T-cell (primary cell): Measurements from ENCODE around the gene TYMP. TPM values are rescaled to one million over a fixed set of nuclear protein-coding genes. Genes with fewer than 3 reads are reported as not detected.

Experiments used
- ATAC-seq, 4 experiments: fragments of 200-7000 bp in 3 of 4; fragments of 150-1000 bp in 1 of 4; cut with Tn5 transposase; replicated peaks in 1 of 4; 1 replicate in 3 of 4; 2 replicates in 1 of 4; pipeline ENCODE4 v1.10.0; 2021; ENCODE audit warnings: moderate library complexity in 3 of 4, mild to moderate bottlenecking in 2 of 4, moderate number of reproducible peaks in 1 of 4
- CTCF ChIA-PET, 2 donors: fragments of 300-600 bp; sonication (Branson Sonifier 250); formaldehyde crosslinking; loops; one replicate each; lab custom pipeline; 2022; ENCODE audit warnings: antibody characterized with exemption in 2 of 2; lab: Charles Lee
- POLR2A ChIA-PET, 2 donors: fragments of 300-600 bp; sonication (Branson Sonifier 250); formaldehyde crosslinking; loops; one replicate each; lab custom pipeline; 2022; ENCODE audit warnings: antibody characterized with exemption in 2 of 2; lab: Charles Lee
- DNase-seq, 35 experiments: peaks; one replicate each; pipeline versions ENCODE4 v3.0.0 to v3.0.0-alpha.2; 2013 to 2023
- H3K27ac ChIP-seq: one replicate; pipeline ENCODE4 v1.5.1; 2013; ENCODE audit warnings: low read length
- H3K27me3 ChIP-seq, 2 experiments: replicated peaks in 1 of 2; 1 replicate in 1 of 2; 2 replicates in 1 of 2; pipeline versions ENCODE4 v1.6.1 to v1.7.0; 2013; ENCODE audit warnings: low read length in 1 of 2, mixed read lengths in 1 of 2; ENCODE audit not compliant: control insufficient read depth in 2 of 2, insufficient read depth in 2 of 2; ENCODE audit errors: extremely low read depth in 1 of 2
- H3K36me3 ChIP-seq, 2 donors: 1 replicate in 1 of 2; 2 replicates in 1 of 2; pipeline versions ENCODE4 v1.6.1 to v1.7.0; 2013; ENCODE audit warnings: low read length in 1 of 2; ENCODE audit not compliant: control insufficient read depth in 2 of 2, insufficient read depth in 1 of 2; ENCODE audit errors: extremely low read depth in 1 of 2
- H3K4me1 ChIP-seq, 2 experiments: 1 replicate in 1 of 2; 2 replicates in 1 of 2; pipeline versions ENCODE4 v1.6.1 to v1.7.0; 2013; ENCODE audit warnings: low read length in 2 of 2, mixed read lengths in 1 of 2; ENCODE audit not compliant: insufficient read depth in 2 of 2, control insufficient read depth in 1 of 2; ENCODE audit errors: extremely low read depth in 1 of 2
- H3K4me3 ChIP-seq, 2 donors: 1 replicate in 1 of 2; 2 replicates in 1 of 2; pipeline versions ENCODE4 v1.5.1 to v1.7.0; 2013; ENCODE audit warnings: mild to moderate bottlenecking in 2 of 2, low read length in 1 of 2, moderate library complexity in 1 of 2; ENCODE audit not compliant: control insufficient read depth in 1 of 2; ENCODE audit errors: extremely low read depth in 1 of 2
- H3K9me3 ChIP-seq: 2 replicates; pipeline ENCODE4 v1.7.0; 2013
- H3K27ac Mint-ChIP-seq, 2 donors: one replicate each; pipeline ENCODE4 v1.8.0; 2020 to 2021; ENCODE audit warnings: mild to moderate bottlenecking in 2 of 2, mixed read lengths in 2 of 2
- H3K27me3 Mint-ChIP-seq, 2 donors: one replicate each; pipeline ENCODE4 v1.8.0; 2021 to 2022; ENCODE audit warnings: mixed read lengths in 2 of 2
- H3K36me3 Mint-ChIP-seq: one replicate; pipeline ENCODE4 v1.8.0; 2021; ENCODE audit warnings: mixed read lengths
- H3K4me1 Mint-ChIP-seq, 3 donors: one replicate each; pipeline ENCODE4 v1.8.0; 2020 to 2022; ENCODE audit warnings: mixed read lengths in 3 of 3, mild to moderate bottlenecking in 1 of 3
- H3K4me3 Mint-ChIP-seq, 3 donors: one replicate each; pipeline ENCODE4 v1.8.0; 2020 to 2022; ENCODE audit warnings: mild to moderate bottlenecking in 3 of 3, mixed read lengths in 3 of 3, moderate library complexity in 3 of 3
- H3K9me3 Mint-ChIP-seq, 3 donors: one replicate each; pipeline ENCODE4 v1.8.0; 2020 to 2022; ENCODE audit warnings: mixed read lengths in 3 of 3
- WGBS: methylation state at CpG from one replicate; pipeline ENCODE4 v1.1.5; 2013; ENCODE audit warnings: missing lambda C conversion rate; ENCODE audit not compliant: insufficient coverage; 5-methylcytosine and 5-hydroxymethylcytosine counted together
- total RNA-seq, 35 experiments: library from RNA in 6 of 35; stranded (reverse) in 6 of 35; fragments of 120-200 nt in 1 of 35; gene quantifications; one replicate each; pipeline versions ENCODE4 v1.2.1 to v1.2.4 and lab custom pipeline; 2013 to 2026

The TYMP gene
- total RNA-seq, 5 donors from 2014 or later (not counting 1 experiment from before 2014, with no cell fraction given), result 11.6 to 29.1 (median 14.9) TPM

- POLR2A ChIA-PET, result no interaction called here
- Mint-ChIP-seq H3K36me3 (no peaks in the 10 kb centered on the region), H3K4me1 (peaks cover 5 to 9% (median 9%) of the 10 kb centered on the region in 3 donors), H3K4me3 (no peak overlapping the region), H3K9me3 (no peaks in the 10 kb centered on the region), H3K27me3 (peaks cover 0 to 5% of the 10 kb centered on the region in 2 donors), H3K27ac (no peak overlapping the region)
- Histone ChIP-seq H3K4me1 (peaks cover 6 to 26% of the 10 kb centered on the region in 2 experiments), H3K9me3 (no peaks in the 10 kb centered on the region), H3K27me3 (peaks cover 0 to 48% of the 10 kb centered on the region in 2 experiments), H3K4me3 (no peak overlapping the region), H3K36me3 (no peaks in the 10 kb centered on the region), H3K27ac (no peak overlapping the region)
- 86% methylated on average over 25 of the region's 31 CpGs for WGBS
- DNase-seq (no peak), ATAC-seq (no peak)
- CTCF ChIA-PET, result no interaction called here
Observed at GRCh38 chr22:50483977-50484853, 45.6 kb downstream of the TYMP start.

DNA sequence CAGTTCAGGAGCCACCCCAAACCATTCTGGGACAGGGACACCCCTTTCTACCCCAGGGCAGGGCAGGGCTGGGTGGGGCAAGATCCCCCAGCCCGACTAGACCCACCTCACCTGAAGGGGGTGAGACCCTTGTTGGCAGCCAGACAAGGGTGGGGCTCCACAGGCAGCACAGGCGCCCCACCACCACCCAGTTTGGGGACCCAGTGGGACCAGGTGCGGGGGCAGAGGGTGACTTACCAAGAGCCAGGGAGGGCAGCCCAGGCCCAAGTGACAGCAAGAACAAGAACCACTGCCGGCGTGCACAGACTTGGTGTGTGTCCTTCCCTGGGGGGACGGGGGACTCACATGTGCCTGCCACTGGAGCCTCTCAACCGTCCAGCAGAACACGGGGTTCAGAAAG is 46.3 kb downstream of the TYMP start:
- Histone ChIP-seq H3K4me3 (no peak overlapping the region), H3K27me3 (peaks cover 0 to 48% of the 10 kb centered on the region in 2 experiments), H3K27ac (no peak overlapping the region), H3K36me3 (no peaks in the 10 kb centered on the region), H3K4me1 (peaks cover 6 to 26% of the 10 kb centered on the region in 2 experiments), H3K9me3 (no peaks in the 10 kb centered on the region)
- peaks cover 5 to 9% (median 9%) of the 10 kb centered on the region in 3 donors for H3K4me1 Mint-ChIP-seq
- CTCF ChIA-PET, result no interaction called here
- H3K27ac Mint-ChIP-seq, result no peak overlapping the region
- POLR2A ChIA-PET, result no interaction called here
- no peaks in the 10 kb centered on the region for H3K36me3 Mint-ChIP-seq
- DNase-seq (no peak), ATAC-seq (no peak)
- 89% methylated on average over 8 of the region's 8 CpGs for WGBS
- no peaks in the 10 kb centered on the region for H3K9me3 Mint-ChIP-seq
- H3K27me3 Mint-ChIP-seq, result peaks cover 0 to 5% of the 10 kb centered on the region in 2 donors
- H3K4me3 Mint-ChIP-seq, result peak overlapping the region in 1 of 3 donors; percentile 30

- Mint-ChIP-seq H3K9me3 (no peaks in the 10 kb centered on the region), H3K27me3 (peaks cover 0 to 5% of the 10 kb centered on the region in 2 donors), H3K4me1 (peaks cover 5 to 9% (median 9%) of the 10 kb centered on the region in 3 donors), H3K4me3 (peak overlapping the region in 2 of 3 donors; percentile 21 to 30), H3K36me3 (no peaks in the 10 kb centered on the region), H3K27ac (no peak overlapping the region)
- Histone ChIP-seq H3K9me3 (no peaks in the 10 kb centered on the region), H3K4me3 (no peak overlapping the region), H3K36me3 (no peaks in the 10 kb centered on the region), H3K27ac (no peak overlapping the region), H3K27me3 (peaks cover 0 to 47% of the 10 kb centered on the region in 2 experiments), H3K4me1 (peaks cover 6 to 26% of the 10 kb centered on the region in 2 experiments)
- CTCF ChIA-PET, result no interaction called here
- POLR2A ChIA-PET, result no interaction called here
- ATAC-seq (no peak), DNase-seq (no peak)
- 95% methylated on average over 9 of the region's 10 CpGs for WGBS
Observed at GRCh38 chr22:50483106-50483505, 46.7 kb downstream of the TYMP start.

GRCh38 chr22:50482107-50483074 is 47.4 kb downstream of the TYMP start:
- H3K4me1 ChIP-seq, result peaks cover 6 to 24% of the 10 kb centered on the region in 2 experiments
- H3K36me3 ChIP-seq, result no peaks in the 10 kb centered on the region
- no peak overlapping the region for H3K27ac ChIP-seq
- ChIA-PET CTCF (interaction anchor here in 1 of 2 donors (0.7 kb wide), 1 partner anchor 66 kb away, joined by 7 read pairs; no protein-coding TSS in a partner anchor), POLR2A (no interaction called here)
- Mint-ChIP-seq H3K27ac (no peak overlapping the region), H3K9me3 (no peaks in the 10 kb centered on the region), H3K36me3 (no peaks in the 10 kb centered on the region), H3K4me1 (peaks cover 5 to 9% (median 9%) of the 10 kb centered on the region in 3 donors), H3K27me3 (peaks cover 0 to 5% of the 10 kb centered on the region in 2 donors), H3K4me3 (peak overlapping the region; percentile 72 to 75 (median 73))
- 85% methylated on average over 33 of the region's 35 CpGs for WGBS
- H3K4me3 ChIP-seq, result peak overlapping the region; percentile 46 to 49
- DNase-seq (no peak), ATAC-seq (no peak)
- H3K9me3 ChIP-seq, result no peaks in the 10 kb centered on the region
- peaks cover 0 to 42% of the 10 kb centered on the region in 2 experiments for H3K27me3 ChIP-seq

DNA sequence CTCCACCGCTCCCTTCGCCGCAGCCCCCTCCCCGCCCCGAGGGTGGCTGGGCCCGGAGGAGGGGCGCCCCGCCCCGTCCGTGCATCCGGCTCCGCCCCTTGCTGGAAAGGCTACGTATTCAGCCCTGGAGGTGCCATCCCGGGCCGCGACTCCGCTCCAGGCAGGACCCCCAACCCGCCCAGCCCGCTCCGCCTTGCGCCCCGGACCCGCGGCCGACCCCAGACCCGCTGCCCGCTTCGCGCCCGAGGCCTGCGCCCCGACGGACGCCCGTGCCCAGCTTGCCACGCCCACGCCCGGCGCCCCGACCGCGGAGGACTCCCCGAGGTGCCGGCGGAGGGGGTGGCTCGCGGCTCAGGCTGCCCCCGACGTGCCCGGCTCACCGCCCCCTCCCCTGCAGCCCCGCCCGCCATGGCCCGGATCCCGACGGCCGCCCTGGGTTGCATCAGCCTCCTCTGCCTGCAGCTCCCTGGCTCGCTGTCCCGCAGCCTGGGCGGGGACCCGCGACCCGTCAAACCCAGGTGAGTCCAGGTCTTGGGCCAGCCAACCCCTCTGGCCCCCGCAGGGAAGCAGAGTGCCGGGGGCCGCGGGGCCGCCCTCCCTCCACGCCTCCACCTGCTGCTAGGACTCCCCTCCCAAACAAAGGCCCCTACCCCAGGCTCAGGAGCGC is 48.2 kb downstream of the TYMP start, which contains the start of gene ADM2:
TSS of gene ADM2 (plus strand) at position 104 of the 667 bp plus-strand sequence. CDS start at position 409, 305 bp downstream.
- ATAC-seq (peak; percentile 82 to 95 (median 86)), DNase-seq (peak in 31 of 35 experiments; percentile 28 to 73 (median 53))
- peaks cover 6 to 24% of the 10 kb centered on the region in 2 experiments for H3K4me1 ChIP-seq
- H3K27me3 ChIP-seq, result peaks cover 0 to 35% of the 10 kb centered on the region in 2 experiments
- no peak within 1 kb of the TSS for H3K27ac ChIP-seq
- H3K9me3 ChIP-seq, result no peaks in the 10 kb centered on the region
- H3K4me1 Mint-ChIP-seq, result peaks cover 5 to 13% (median 10%) of the 10 kb centered on the region in 3 donors
- peak within 1 kb of the TSS; percentile 73 to 75 (median 74) for H3K4me3 Mint-ChIP-seq
- peaks cover 0 to 5% of the 10 kb centered on the region in 2 donors for H3K27me3 Mint-ChIP-seq
- no peaks in the 10 kb centered on the region for H3K36me3 ChIP-seq
- ChIA-PET CTCF (interaction anchor here in 1 of 2 donors (0.7 kb wide), 1 partner anchor 67 kb away, joined by 7 read pairs; no protein-coding TSS in a partner anchor), POLR2A (no interaction called here)
- no peaks in the 10 kb centered on the region for H3K36me3 Mint-ChIP-seq
- H3K9me3 Mint-ChIP-seq, result no peaks in the 10 kb centered on the region
- 1% methylated on average over 63 of the region's 70 CpGs for WGBS
- peak within 1 kb of the TSS in 1 of 2 donors; percentile 22 for H3K27ac Mint-ChIP-seq
- H3K4me3 ChIP-seq, result peak within 1 kb of the TSS; percentile 46 to 49
